GM12878 (cell line): Measurements from ENCODE around the gene SACS.

Source experiments
- EGR1 ChIP-seq, 2 experiments: IDR thresholded peaks; 1 replicate in 1 of 2; 2 replicates in 1 of 2; pipeline ENCODE4 v1.6.1; 2011 to 2012; ENCODE audit warnings: low read depth in 2 of 2, low read length in 2 of 2, borderline replicate concordance in 1 of 2, mild to moderate bottlenecking in 1 of 2, moderate library complexity in 1 of 2
- ESRRA ChIP-seq: IDR thresholded peaks from 2 replicates; pipeline ENCODE4 v1.6.1; 2012; ENCODE audit warnings: mild to moderate bottlenecking, low read length, improper control_type of control experiment
- FOS ChIP-seq: IDR thresholded peaks from 3 replicates; pipeline ENCODE4 v1.6.1; 2011; ENCODE audit warnings: borderline replicate concordance; ENCODE audit not compliant: insufficient read length; ENCODE audit errors: extremely low read depth
- FOXK2 ChIP-seq: fragments of 450-650 bp; IDR thresholded peaks from 2 replicates; pipeline ENCODE4 v1.6.1; 2017; ENCODE audit warnings: mild to moderate bottlenecking, moderate library complexity
- NFIC ChIP-seq: IDR thresholded peaks from 2 replicates; pipeline ENCODE4 v1.6.1; 2012; ENCODE audit warnings: low read depth, mild to moderate bottlenecking, inconsistent platforms, low read length, moderate library complexity
- POLR2AphosphoS5 ChIP-seq: IDR thresholded peaks from 2 replicates; pipeline ENCODE4 v1.6.1; 2011; ENCODE audit warnings: mild to moderate bottlenecking, low read length, inconsistent platforms
- RUNX3 ChIP-seq: IDR thresholded peaks from 2 replicates; pipeline ENCODE4 v1.6.1; 2012; ENCODE audit warnings: low read length, inconsistent platforms
- ZSCAN29 ChIP-seq: fragments of 450-650 bp; IDR thresholded peaks from 2 replicates; pipeline ENCODE4 v1.6.1; 2017; ENCODE audit warnings: mild to moderate bottlenecking, moderate library complexity
- TF ChIP-seq, protein P1 (sequence below): IDR thresholded peaks from 2 replicates; pipeline ENCODE4 v1.6.1; 2011; ENCODE audit warnings: borderline replicate concordance, low read depth, mild to moderate bottlenecking, moderate library complexity, low read length; ENCODE audit not compliant: insufficient read depth, poor library complexity, severe bottlenecking
- TF ChIP-seq, protein P2 (sequence below), 3 experiments: IDR thresholded peaks in 2 of 3; conservative IDR thresholded peaks in 1 of 3; 2 replicates each; pipeline ENCODE4 v1.5.1; 2011; ENCODE audit warnings: low read depth in 3 of 3, low read length in 3 of 3, mild to moderate bottlenecking in 3 of 3, control low read depth in 2 of 3, moderate library complexity in 2 of 3, inconsistent platforms in 1 of 3, mixed read lengths in 1 of 3; ENCODE audit not compliant: control insufficient read depth in 2 of 3, insufficient read depth in 1 of 3; ENCODE audit errors: extremely low read depth in 1 of 3
- TF ChIP-seq, protein P3 (sequence below): IDR thresholded peaks from 2 replicates; pipeline ENCODE4 v1.6.1; 2012; ENCODE audit warnings: low read length, inconsistent platforms
- TF ChIP-seq, protein P4 (sequence below): fragments of 450-650 bp; IDR thresholded peaks from 2 replicates; pipeline ENCODE4 v1.6.1; 2017; ENCODE audit warnings: mild to moderate bottlenecking
- TF ChIP-seq, protein P5 (sequence below): IDR thresholded peaks from 2 replicates; pipeline ENCODE4 v1.6.1; 2012; ENCODE audit warnings: low read depth, low read length, improper control_type of control experiment

DNA sequence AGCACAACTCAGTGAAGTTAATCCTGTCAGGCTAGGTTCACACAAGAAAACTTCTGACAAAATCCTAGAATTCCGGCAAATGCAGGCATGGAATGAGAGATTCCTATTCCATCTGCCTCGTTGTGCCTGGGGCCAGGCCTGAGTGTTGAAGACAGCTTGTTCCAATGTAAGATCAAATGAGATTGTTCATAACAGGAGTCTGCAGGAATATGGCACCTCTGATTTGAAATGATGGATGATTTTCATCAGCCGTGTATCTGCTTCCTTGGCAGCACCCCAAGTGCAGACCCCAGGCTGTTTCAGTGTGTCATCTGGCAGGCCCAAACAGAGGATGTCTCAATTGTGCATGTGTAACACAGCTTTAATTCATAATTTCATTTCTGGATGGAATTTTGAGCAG, 35.3 kb upstream of the SACS start:
- TF ChIP-seq ZSCAN29 (no peak), RUNX3 (no peak), FOXK2 (no peak), ESRRA (no peak), POLR2AphosphoS5 (no peak), FOS (no peak), EGR1 (IDR thresholded peaks at IDR 0.05; ENCODE audit: borderline replicate concordance in 1 of 2, low read depth in 2 of 2, low read length in 2 of 2) (no peak), NFIC (no peak)
- TF ChIP-seq, protein P1, sequence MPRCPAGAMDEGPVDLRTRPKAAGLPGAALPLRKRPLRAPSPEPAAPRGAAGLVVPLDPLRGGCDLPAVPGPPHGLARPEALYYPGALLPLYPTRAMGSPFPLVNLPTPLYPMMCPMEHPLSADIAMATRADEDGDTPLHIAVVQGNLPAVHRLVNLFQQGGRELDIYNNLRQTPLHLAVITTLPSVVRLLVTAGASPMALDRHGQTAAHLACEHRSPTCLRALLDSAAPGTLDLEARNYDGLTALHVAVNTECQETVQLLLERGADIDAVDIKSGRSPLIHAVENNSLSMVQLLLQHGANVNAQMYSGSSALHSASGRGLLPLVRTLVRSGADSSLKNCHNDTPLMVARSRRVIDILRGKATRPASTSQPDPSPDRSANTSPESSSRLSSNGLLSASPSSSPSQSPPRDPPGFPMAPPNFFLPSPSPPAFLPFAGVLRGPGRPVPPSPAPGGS = no peak
- TF ChIP-seq, protein P2, sequence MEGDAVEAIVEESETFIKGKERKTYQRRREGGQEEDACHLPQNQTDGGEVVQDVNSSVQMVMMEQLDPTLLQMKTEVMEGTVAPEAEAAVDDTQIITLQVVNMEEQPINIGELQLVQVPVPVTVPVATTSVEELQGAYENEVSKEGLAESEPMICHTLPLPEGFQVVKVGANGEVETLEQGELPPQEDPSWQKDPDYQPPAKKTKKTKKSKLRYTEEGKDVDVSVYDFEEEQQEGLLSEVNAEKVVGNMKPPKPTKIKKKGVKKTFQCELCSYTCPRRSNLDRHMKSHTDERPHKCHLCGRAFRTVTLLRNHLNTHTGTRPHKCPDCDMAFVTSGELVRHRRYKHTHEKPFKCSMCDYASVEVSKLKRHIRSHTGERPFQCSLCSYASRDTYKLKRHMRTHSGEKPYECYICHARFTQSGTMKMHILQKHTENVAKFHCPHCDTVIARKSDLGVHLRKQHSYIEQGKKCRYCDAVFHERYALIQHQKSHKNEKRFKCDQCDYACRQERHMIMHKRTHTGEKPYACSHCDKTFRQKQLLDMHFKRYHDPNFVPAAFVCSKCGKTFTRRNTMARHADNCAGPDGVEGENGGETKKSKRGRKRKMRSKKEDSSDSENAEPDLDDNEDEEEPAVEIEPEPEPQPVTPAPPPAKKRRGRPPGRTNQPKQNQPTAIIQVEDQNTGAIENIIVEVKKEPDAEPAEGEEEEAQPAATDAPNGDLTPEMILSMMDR (IDR thresholded peaks at IDR 0.05 in 2 of 3, conservative IDR thresholded peaks at IDR 0.05 in 1 of 3; ENCODE audit: control insufficient read depth in 2 of 3, extremely low read depth in 1 of 3, insufficient read depth in 1 of 3, low read depth in 3 of 3, low read length in 3 of 3) = no peak
- TF ChIP-seq, protein P3, sequence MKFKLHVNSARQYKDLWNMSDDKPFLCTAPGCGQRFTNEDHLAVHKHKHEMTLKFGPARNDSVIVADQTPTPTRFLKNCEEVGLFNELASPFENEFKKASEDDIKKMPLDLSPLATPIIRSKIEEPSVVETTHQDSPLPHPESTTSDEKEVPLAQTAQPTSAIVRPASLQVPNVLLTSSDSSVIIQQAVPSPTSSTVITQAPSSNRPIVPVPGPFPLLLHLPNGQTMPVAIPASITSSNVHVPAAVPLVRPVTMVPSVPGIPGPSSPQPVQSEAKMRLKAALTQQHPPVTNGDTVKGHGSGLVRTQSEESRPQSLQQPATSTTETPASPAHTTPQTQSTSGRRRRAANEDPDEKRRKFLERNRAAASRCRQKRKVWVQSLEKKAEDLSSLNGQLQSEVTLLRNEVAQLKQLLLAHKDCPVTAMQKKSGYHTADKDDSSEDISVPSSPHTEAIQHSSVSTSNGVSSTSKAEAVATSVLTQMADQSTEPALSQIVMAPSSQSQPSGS = no peak
- TF ChIP-seq, protein P4, sequence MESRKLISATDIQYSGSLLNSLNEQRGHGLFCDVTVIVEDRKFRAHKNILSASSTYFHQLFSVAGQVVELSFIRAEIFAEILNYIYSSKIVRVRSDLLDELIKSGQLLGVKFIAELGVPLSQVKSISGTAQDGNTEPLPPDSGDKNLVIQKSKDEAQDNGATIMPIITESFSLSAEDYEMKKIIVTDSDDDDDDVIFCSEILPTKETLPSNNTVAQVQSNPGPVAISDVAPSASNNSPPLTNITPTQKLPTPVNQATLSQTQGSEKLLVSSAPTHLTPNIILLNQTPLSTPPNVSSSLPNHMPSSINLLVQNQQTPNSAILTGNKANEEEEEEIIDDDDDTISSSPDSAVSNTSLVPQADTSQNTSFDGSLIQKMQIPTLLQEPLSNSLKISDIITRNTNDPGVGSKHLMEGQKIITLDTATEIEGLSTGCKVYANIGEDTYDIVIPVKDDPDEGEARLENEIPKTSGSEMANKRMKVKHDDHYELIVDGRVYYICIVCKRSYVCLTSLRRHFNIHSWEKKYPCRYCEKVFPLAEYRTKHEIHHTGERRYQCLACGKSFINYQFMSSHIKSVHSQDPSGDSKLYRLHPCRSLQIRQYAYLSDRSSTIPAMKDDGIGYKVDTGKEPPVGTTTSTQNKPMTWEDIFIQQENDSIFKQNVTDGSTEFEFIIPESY = no peak
- TF ChIP-seq, protein P5, sequence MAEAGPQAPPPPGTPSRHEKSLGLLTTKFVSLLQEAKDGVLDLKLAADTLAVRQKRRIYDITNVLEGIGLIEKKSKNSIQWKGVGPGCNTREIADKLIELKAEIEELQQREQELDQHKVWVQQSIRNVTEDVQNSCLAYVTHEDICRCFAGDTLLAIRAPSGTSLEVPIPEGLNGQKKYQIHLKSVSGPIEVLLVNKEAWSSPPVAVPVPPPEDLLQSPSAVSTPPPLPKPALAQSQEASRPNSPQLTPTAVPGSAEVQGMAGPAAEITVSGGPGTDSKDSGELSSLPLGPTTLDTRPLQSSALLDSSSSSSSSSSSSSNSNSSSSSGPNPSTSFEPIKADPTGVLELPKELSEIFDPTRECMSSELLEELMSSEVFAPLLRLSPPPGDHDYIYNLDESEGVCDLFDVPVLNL = no peak
